HG03575 (cell line): ENCODE data around the gene RAP1A.
"Not testable (repeated sequence)": the region's sequence is repeated elsewhere in the genome, so short reads cannot be mapped to it uniquely, and the experiment has no call there.

Source experiments
- ATAC-seq: cut with Tn5 transposase; IDR thresholded peaks from one replicate; pipeline ENCODE4 v1.9.1; 2021; ENCODE audit not compliant: unreplicated experiment, insufficient number of reproducible peaks, low FRiP score; ENCODE audit errors: extremely low read depth

RAP1A gene

GRCh38 chr1:111653709-111654108, 34.1 kb downstream of the RAP1A start:
- ATAC-seq = no peak

DNA sequence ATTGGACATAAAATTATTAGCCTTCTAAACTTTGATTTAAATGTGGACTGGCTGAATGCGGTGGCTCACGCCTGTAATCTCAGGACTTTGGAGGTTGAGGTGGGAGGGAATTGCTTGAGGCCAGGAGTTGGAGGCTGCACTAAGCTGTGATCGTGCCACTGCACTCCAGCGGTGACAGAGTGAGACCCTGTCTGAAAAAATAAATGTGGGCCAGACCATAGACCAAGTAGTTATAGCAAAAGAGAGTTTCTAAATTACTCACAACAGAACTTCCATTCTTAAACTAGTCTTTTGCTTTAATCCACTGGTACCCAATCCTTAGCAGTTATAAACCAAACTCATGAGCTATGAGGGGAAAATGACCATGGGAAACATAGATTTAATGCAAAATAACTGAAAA, 35.2 kb downstream of the RAP1A start:
- ATAC-seq = peak; percentile 57

GRCh38 chr1:111656086-111657017, 36.8 kb downstream of the RAP1A start:
- ATAC-seq = no peak

GRCh38 chr1:111658622-111659021, 39.0 kb downstream of the RAP1A start:
- ATAC-seq = no peak

- no peak for ATAC-seq
Observed at GRCh38 chr1:111660204-111661150, 40.9 kb downstream of the RAP1A start.

GRCh38 chr1:111664652-111665051, 45.1 kb downstream of the RAP1A start:
- ATAC-seq = no peak

DNA sequence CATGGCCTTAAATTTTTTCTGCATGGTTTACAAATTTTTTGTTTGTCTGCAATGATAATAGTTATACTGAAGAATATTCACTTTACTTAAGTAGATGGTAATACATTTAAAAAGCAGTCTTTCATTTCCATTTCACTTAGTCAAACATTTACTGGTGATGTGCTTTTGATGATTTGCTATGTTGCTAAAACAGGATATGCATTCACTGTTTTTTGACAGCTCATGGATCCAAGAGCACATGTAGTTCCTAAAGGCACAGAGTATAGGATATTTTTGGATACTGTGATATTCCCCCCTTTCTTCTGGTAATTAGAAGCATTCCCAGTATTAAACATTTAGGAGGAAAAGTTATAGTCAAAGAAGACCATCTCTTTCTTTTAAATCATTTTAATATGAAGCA, 45.9 kb downstream of the RAP1A start:
- no peak for ATAC-seq

DNA sequence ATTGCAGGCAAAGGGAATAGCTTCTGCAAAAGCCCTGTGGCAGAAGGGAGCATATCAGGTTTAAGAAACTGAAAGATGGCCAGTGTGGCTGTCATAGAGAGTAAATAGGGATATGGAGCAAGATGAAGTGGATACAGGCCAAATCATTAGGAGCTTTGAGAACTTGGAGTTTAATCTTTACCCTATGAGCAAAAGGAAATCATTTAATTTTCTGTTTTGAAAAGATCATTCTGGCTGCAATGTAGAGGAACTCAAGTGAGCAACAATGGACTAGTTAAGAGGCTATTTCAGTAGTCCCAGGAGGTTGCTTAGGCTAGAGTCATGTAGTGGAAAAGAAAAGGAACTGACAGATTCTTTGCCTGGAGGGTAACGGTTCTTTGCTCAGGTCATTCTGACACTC, 47.2 kb downstream of the RAP1A start:
- no peak for ATAC-seq

DNA sequence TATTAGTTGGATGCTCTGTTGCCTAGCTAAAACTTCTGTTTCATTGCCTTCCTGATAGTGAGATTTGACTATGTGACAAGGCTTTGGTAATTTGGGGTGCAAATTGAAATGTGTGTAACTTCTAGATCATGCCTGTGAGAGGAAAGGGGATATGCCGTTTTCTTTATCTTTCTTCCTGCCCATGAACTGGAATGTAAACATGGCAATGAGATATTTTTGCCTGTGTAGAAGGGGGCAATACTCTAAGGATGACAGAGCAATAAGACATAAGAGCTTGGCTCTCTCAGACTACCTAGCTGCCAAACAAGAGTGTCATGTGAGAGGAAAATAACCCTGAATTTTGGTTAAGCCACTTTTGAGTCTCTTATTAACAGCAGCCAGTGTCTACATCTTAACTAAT, 49.7 kb downstream of the RAP1A start:
- no peak for ATAC-seq

DNA sequence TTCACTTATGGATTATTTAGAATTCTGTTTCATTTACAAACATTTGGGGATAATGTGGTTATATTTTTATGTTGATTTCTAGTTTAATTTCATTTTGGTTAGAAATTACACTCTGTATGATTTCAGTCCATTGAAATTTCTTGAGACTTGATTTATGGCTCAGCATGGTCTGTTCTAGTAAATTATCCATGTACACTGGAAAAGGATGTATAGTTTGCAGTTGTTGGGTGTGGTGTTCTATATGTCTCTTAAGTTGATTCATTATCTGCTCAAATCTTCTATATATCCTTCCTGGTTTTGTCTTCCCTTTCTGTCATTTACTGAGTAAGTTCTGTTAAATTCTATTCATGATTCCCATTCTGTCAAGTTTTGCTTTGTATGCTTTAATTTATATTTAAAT, 52.3 kb downstream of the RAP1A start:
- ATAC-seq = no peak

DNA sequence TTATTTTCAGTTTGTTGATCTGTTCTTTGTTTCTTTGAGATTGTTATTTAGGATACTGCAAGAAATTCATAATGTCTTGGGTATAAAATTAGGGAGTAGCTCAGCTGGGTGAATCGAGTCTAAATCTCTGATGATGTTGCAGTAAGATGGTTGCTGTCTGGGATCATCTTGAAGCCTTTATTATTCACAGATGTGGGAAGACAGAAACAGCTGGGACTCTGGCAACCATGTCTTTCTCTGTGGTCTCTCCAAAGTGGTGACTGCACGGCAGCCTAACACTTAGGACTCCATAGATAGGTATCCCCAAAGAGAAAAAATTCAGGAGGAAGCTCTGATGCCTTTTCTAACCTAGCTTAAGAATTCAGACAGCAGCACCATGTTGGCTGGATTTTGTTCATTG, 52.7 kb downstream of the RAP1A start:
- no peak for ATAC-seq

GRCh38 chr1:111677604-111678003, 58.0 kb downstream of the RAP1A start:
- ATAC-seq = no peak

GRCh38 chr1:111679541-111679940, 60.0 kb downstream of the RAP1A start:
- no peak for ATAC-seq

GRCh38 chr1:111680212-111680800, 60.7 kb downstream of the RAP1A start:
- not testable (repeated sequence) for ATAC-seq

DNA sequence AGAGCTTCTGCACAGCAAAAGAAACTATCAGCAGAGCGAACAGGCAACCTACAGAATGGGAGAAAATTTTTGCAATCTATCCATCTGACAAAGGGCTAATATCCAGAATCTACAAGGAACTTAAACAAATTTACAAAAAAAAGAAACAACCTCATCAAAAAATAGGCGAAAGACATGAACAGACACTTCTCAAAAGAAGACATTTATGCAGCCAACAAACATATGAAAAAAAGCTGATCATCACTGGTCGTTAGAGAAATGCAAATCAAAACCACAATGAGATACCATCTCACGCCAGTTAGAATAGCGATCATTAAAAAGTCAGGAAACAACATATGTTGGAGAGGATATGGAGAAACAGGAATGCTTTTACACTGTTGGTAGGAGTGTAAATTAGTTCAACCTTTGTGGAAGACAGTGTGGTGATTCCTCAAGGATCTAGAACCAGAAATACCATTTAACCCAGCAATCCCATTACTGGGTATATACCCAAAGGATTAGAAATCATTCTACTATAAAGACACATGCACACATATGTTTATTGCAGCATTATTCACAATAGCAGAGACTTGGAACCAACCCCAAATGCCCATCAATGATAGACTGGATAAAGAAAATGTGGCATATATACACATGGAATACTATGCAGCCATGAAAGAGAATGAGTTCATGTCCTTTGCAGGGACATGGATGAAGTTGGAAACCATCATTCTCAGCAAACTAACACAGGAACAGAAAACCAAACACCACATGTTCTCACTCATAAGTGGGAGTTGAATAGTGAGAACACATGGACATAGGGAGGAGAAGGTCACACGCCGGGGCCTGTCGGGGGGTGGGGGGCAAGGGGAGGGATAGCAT, 65.9 kb downstream of the RAP1A start:
- not testable (repeated sequence) for ATAC-seq

DNA sequence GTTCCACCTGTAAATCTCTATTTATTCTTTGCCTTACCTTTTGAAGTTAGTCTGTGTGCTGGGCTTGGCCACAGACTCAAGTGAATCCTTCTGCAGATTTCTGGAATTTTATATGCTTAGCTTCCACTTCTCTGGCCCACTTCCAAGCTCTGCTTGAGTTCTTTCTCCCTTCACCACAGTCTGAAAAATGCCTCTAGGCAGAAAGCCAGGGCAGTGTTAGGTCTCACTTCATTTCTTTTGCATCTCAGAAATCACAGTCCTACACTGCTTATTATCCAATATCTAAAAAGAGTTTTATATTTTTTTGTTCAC, 70.7 kb downstream of the RAP1A start:
- ATAC-seq = no peak

DNA sequence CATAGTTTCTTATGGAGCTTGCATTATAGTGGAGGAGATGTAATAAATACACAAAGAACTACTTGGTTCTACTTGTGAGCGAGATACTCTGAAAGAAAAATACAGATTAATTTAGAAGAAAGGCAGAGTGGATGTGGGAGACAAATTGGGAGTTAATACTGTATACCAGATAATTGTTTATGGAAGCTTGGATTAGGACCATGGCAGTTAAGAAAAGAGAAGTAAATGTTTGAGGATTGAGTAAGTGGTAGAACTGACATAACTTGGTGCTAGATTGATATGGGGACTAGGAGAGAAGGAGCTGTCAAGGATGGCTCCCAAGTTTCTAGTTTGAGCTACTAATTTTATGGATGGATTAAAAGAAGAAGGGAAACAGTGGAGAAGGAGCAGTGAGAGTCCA, 72.3 kb downstream of the RAP1A start:
- ATAC-seq = no peak

DNA sequence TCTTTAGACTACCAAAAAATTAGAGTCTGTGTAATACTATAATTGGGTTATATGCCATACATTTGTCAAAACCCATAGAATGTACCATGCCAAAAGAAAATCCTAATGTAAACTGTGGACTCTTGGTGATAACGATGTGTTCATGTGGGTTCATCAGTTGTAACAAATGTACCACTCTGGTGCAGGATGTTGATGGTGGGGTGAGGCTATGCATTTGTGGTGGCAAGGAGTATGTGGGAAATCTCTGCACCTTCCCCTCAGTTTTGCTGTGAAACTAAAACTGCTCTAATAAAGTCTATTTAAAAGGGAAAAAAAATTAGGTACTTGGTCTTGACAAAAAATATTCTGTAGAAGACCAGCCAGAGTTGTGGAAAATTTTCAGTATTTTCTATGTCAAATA, 76.2 kb downstream of the RAP1A start:
- ATAC-seq = no peak

- no peak for ATAC-seq
Observed at GRCh38 chr1:111696330-111696729, 76.7 kb downstream of the RAP1A start.
